K562 (cell line): ENCODE results near the gene C14orf180. TPM values are rescaled to one million over a fixed set of nuclear protein-coding genes. Genes with fewer than 3 reads are reported as not detected.

Source experiments
- ATAC-seq: fragments of 200-7000 bp; cut with Tn5 transposase; 3 replicates; pipeline ENCODE4 v1.9.1; 2020; ENCODE audit warnings: moderate library complexity
- BruUV-seq: library from RNA; stranded (reverse); fragments of 400-500 nt; replicated peaks from 2 replicates; lab custom pipeline; 2021; lab: Mats Ljungman, UMichigan
- CTCF ChIA-PET: fragments of 300-600 bp; formaldehyde crosslinking; extraction: SDS; loops from one replicate; lab custom pipeline; 2021; ENCODE audit warnings: low intra/inter-chr PET ratio; lab: Yijun Ruan, JAX
- POLR2A ChIA-PET: fragments of 300-600, 350-650 bp; sonication (Branson Sonifier 250); formaldehyde crosslinking; extraction: SDS; loops from one replicate; lab custom pipeline; 2021; ENCODE audit warnings: antibody characterized with exemption, inconsistent platforms; lab: Yijun Ruan, JAX
- DNase-seq, 4 experiments: peaks; one replicate each; pipeline versions ENCODE4 v3.0.0 to v3.0.0-alpha.2; 2011 to 2018; ENCODE audit warnings: low spot score in 3 of 4, mixed read lengths in 3 of 4; ENCODE audit errors: extremely low read depth in 1 of 4
- FAIRE-seq: peaks from 2 replicates; lab custom pipeline; 2011; peaks lifted over from hg19 to GRCh38; lab: Jason Lieb, UNC
- H2AFZ ChIP-seq: 2 replicates; pipeline ENCODE4 v1.6.0; 2011; ENCODE audit warnings: low read depth, low read length, control low read depth, inconsistent platforms
- H3K27ac ChIP-seq: fragments of 200-600 bp; 3 replicates; pipeline ENCODE4 v1.8.0; 2011; ENCODE audit warnings: low read depth, mild to moderate bottlenecking, control low read depth, inconsistent platforms, low read length, moderate library complexity, mixed read lengths; ENCODE audit errors: extremely low read depth
- H3K27me3 ChIP-seq, 2 experiments: fragments of 300-600 bp in 1 of 2; 2 replicates in 1 of 2; 3 replicates in 1 of 2; pipeline versions ENCODE4 v1.6.0 to v1.8.0; 2011; ENCODE audit warnings: inconsistent platforms in 2 of 2, low read length in 2 of 2, mild to moderate bottlenecking in 1 of 2, mixed read lengths in 1 of 2, moderate library complexity in 1 of 2; ENCODE audit not compliant: control insufficient read depth in 2 of 2, insufficient read depth in 2 of 2
- H3K36me3 ChIP-seq: fragments of 300-600 bp; 3 replicates; pipeline ENCODE4 v1.8.0; 2011; ENCODE audit warnings: mild to moderate bottlenecking, low read length, inconsistent platforms; ENCODE audit not compliant: control insufficient read depth, insufficient read depth
- H3K4me1 ChIP-seq, 2 experiments: fragments of 200-600 bp in 1 of 2; replicated peaks in 1 of 2; 2 replicates in 1 of 2; 3 replicates in 1 of 2; pipeline versions ENCODE4 v1.5.1 to v1.8.0; 2011; ENCODE audit warnings: inconsistent platforms in 2 of 2, low read length in 2 of 2, mild to moderate bottlenecking in 1 of 2, mixed read lengths in 1 of 2, moderate library complexity in 1 of 2; ENCODE audit not compliant: control insufficient read depth in 2 of 2, insufficient read depth in 2 of 2
- H3K4me2 ChIP-seq: 2 replicates; pipeline ENCODE4 v1.6.1; 2011; ENCODE audit warnings: low read length, control low read depth, inconsistent platforms, mixed read lengths; ENCODE audit not compliant: insufficient read depth
- H3K4me3 ChIP-seq: fragments of 200-600 bp; sonication (generic), shearing (Covaris generic); 2 replicates; pipeline ENCODE4 v1.5.1; 2016; ENCODE audit warnings: control low read depth, inconsistent platforms
- H3K79me2 ChIP-seq: fragments of 200-600 bp; 3 replicates; pipeline ENCODE4 v1.8.0; 2011; ENCODE audit warnings: low read length, inconsistent platforms; ENCODE audit not compliant: control insufficient read depth, insufficient read depth
- H3K9ac ChIP-seq, 2 experiments: 2 replicates each; pipeline versions ENCODE4 v1.6.0 to v1.6.1; 2011; ENCODE audit warnings: low read depth in 2 of 2, low read length in 2 of 2, control low read depth in 1 of 2, inconsistent platforms in 1 of 2, mild to moderate bottlenecking in 1 of 2, mixed read lengths in 1 of 2; ENCODE audit not compliant: insufficient read depth in 1 of 2
- H3K9me1 ChIP-seq: one replicate; pipeline ENCODE4 v1.6.0; 2011; ENCODE audit warnings: inconsistent platforms, mild to moderate bottlenecking, low read length, moderate library complexity; ENCODE audit not compliant: control insufficient read depth, insufficient read depth
- H3K9me3 ChIP-seq: replicated peaks from 2 replicates; pipeline ENCODE4 v1.5.1; 2011; ENCODE audit warnings: low read depth, low read length, inconsistent platforms; ENCODE audit not compliant: control insufficient read depth, insufficient read depth
- H4K20me1 ChIP-seq: replicated peaks from 2 replicates; pipeline ENCODE4 v1.6.1; 2011; ENCODE audit warnings: low read length, inconsistent platforms, mixed read lengths; ENCODE audit not compliant: control insufficient read depth, insufficient read depth
- CHD7 ChIP-seq: fragments of 200-600 bp; sonication (generic); IDR thresholded peaks from one replicate; pipeline ENCODE4 v1.6.1; 2012; ENCODE audit warnings: mild to moderate bottlenecking, low read depth, low read length, inconsistent platforms
- CREB5 ChIP-seq: fragments of 250-450 bp; sonication (Bioruptor Pico); IDR thresholded peaks from 2 replicates; pipeline ENCODE4 v1.5.0; 2020; ENCODE audit warnings: mild to moderate bottlenecking
- ELK1 ChIP-seq: sonication (generic); formaldehyde crosslinking; IDR thresholded peaks from 2 replicates; pipeline ENCODE4 v1.8.1; 2022; ENCODE audit warnings: missing genetic modification reagents
- EP300 ChIP-seq: IDR thresholded peaks from 2 replicates; pipeline ENCODE4 v1.6.1; 2012; ENCODE audit warnings: low read length, improper control_type of control experiment
- ETV1 ChIP-seq: fragments of 450-650 bp; conservative IDR thresholded peaks from 2 replicates; pipeline ENCODE4 v1.6.1; 2016; ENCODE audit warnings: missing genetic modification characterization, control low read depth, low read depth, missing compliant biosample characterization
- NFRKB ChIP-seq: fragments of 450-650 bp; IDR thresholded peaks from 2 replicates; pipeline ENCODE4 v1.6.1; 2016; ENCODE audit warnings: low read depth
- RUNX1 ChIP-seq: sonication (generic); IDR thresholded peaks from 2 replicates; pipeline ENCODE4 v1.6.1; 2016; ENCODE audit warnings: antibody characterized with exemption, low read depth
- THAP7 ChIP-seq: fragments of 250-450 bp; sonication (Bioruptor Pico); IDR thresholded peaks from 2 replicates; pipeline ENCODE4 v1.5.0; 2021
- ZEB2 ChIP-seq: fragments of 450-650 bp; IDR thresholded peaks from 2 replicates; pipeline ENCODE4 v1.6.1; 2016
- WGBS: fragments of 100-300 bp; shearing (Covaris generic); methylation state at CpG from one replicate; pipeline ENCODE4 v1.1.6; 2016; ENCODE audit warnings: low coverage, mixed read lengths; ENCODE audit not compliant: insufficient coverage; ENCODE audit errors: missing lambda C conversion rate; 5-methylcytosine and 5-hydroxymethylcytosine counted together
- in situ Hi-C: fragments of 300-500 bp; cut with MboI; formaldehyde crosslinking; loops from 4 replicates; pipeline ENCODE4 v1.15.0; 2018; ENCODE audit warnings: inconsistent platforms, mixed read lengths
- intact Hi-C: fragments of 100-400 bp; cut with micrococcal nuclease; formaldehyde crosslinking; loops from 2 replicates; pipeline ENCODE4 v1.14.2; 2022
- polyA plus RNA-seq, 8 experiments: library from polyadenylated mRNA; depleted of rRNA in 4 of 8; stranded (reverse) in 5 of 8; unstranded in 3 of 8; fragments of >200 nt; fragmentation: Nextera tagmentation in 2 of 8; fragmentation: Illumina TruSeq in 1 of 8; extraction: Ambion mirVana in 2 of 8; extraction: Trizol in 1 of 8; gene quantifications; 2 replicates each; pipeline versions ENCODE4 v1.2.1 to v1.2.3, GENCODE V29; 2011 to 2014; ENCODE audit warnings: inconsistent platforms in 1 of 8, missing spikeins in 1 of 8
- total RNA-seq, 7 experiments: library from RNA; depleted of rRNA in 6 of 7; stranded (reverse); fragments of >200 nt in 6 of 7; fragmentation: Illumina TruSeq in 2 of 7; extraction: Trizol in 2 of 7; gene quantifications; 2 replicates each; pipeline versions ENCODE4 v1.2.1 to v1.2.3, GENCODE V29; 2011 to 2021; ENCODE audit warnings: low replicate concordance in 1 of 7

The C14orf180 gene
- total and polyA plus RNA-seq, 9 of the 15 experiments (the other 6 are each of a cell fraction or from before 2014, with no cell fraction given): not detected

DNA sequence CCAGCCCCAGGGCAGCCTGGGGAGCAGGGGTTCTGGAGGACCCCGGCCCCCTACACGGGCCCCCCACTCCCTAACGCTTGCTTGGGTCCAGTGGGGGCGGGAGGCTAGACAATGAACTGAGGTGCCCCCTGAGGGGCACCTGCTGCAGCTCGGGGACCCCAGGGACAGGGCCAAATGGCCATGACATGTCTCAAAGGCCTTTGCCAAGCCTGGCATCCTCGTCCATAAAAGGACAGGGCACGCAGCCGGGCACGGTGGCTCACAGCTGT lies 11.7 kb upstream of the C14orf180 start:
- POLR2A ChIA-PET: interaction anchor here (1.4 kb wide), 1 partner anchor 9 kb away, joined by 7 read pairs; no protein-coding TSS in a partner anchor
- peaks cover 0 to 42% of the 10 kb centered on the region in 2 experiments; a peak in 3 of 5 replicates for H3K27me3 ChIP-seq
- DNase-seq: no peak
- CTCF ChIA-PET: no interaction called here
- 3% methylated on average over 7 of the region's 9 CpGs for WGBS
- no peak overlapping the region for H2AFZ ChIP-seq
- FAIRE-seq: no peak
- ATAC-seq: no peak
- no peak overlapping the region for H3K27ac ChIP-seq
- no peaks in the 10 kb centered on the region for H3K36me3 ChIP-seq
- no peak overlapping the region for H3K4me3 ChIP-seq
- H3K4me2 ChIP-seq: no peak overlapping the region
- H3K9ac ChIP-seq: no peak overlapping the region
- H3K79me2 ChIP-seq: no peaks in the 10 kb centered on the region
- no peaks in the 10 kb centered on the region for H3K9me3 ChIP-seq
- H4K20me1 ChIP-seq: no peaks in the 10 kb centered on the region; the same call in none of the 2 replicates
- in situ Hi-C loops: no loop called here
- intact Hi-C loops: loop anchor here (10.0 kb wide), 1 partner anchor 57 kb away; no protein-coding TSS in a partner anchor
- no peaks in the 10 kb centered on the region for H3K9me1 ChIP-seq
- H3K4me1 ChIP-seq: peaks cover 0 to 49% of the 10 kb centered on the region in 2 experiments; a peak in 2 of 5 replicates
- no TSS peak for BruUV-seq
- no peak for TF ChIP-seq ETV1 (tag)
- TF ChIP-seq CHD7: no peak
- no peak for TF ChIP-seq RUNX1
- no peak for TF ChIP-seq THAP7 (CRISPR knock-in tag)
- no peak for TF ChIP-seq ELK1 (CRISPR knock-in tag)
- TF ChIP-seq EP300: no peak
- no peak for TF ChIP-seq NFRKB
- no peak for TF ChIP-seq ZEB2
- no peak for TF ChIP-seq CREB5 (CRISPR knock-in tag)
